RWPE2 (cell line): ENCODE results near the gene RTP2.

Experiments used
- ATAC-seq: fragments of 200-7000 bp; cut with Tn5 transposase; 3 replicates; pipeline ENCODE4 v1.9.1; 2021; ENCODE audit warnings: low read depth
- DNase-seq: peaks from one replicate; pipeline ENCODE4 v3.0.0-alpha.2; 2020; ENCODE audit warnings: low spot score
- H3K27ac ChIP-seq: fragments of 450-650 bp; 2 replicates; pipeline ENCODE4 v1.5.1; 2017; ENCODE audit warnings: mild to moderate bottlenecking; ENCODE audit not compliant: poor library complexity, severe bottlenecking
- H3K27me3 ChIP-seq: fragments of 250-450 bp; sonication (Bioruptor Pico); 2 replicates; pipeline ENCODE4 v1.5.1; 2021; ENCODE audit warnings: mild to moderate bottlenecking, moderate library complexity; ENCODE audit not compliant: insufficient read depth, poor library complexity, severe bottlenecking
- H3K36me3 ChIP-seq: fragments of 250-450 bp; sonication (Bioruptor Pico); 2 replicates; pipeline ENCODE4 v1.5.1; 2020; ENCODE audit warnings: low read depth, mild to moderate bottlenecking, moderate library complexity
- H3K4me1 ChIP-seq: fragments of 250-450 bp; sonication (Bioruptor Pico); 2 replicates; pipeline ENCODE4 v1.5.1; 2021; ENCODE audit warnings: mild to moderate bottlenecking, moderate library complexity; ENCODE audit not compliant: insufficient read depth, poor library complexity, severe bottlenecking
- H3K4me3 ChIP-seq: fragments of 250-450 bp; sonication (Bioruptor Pico); 2 replicates; pipeline ENCODE4 v1.5.1; 2021; ENCODE audit warnings: mild to moderate bottlenecking, moderate library complexity; ENCODE audit not compliant: severe bottlenecking
- H3K9me3 ChIP-seq: fragments of 250-450 bp; sonication (Bioruptor Pico); 2 replicates; pipeline ENCODE4 v1.5.1; 2021; ENCODE audit warnings: mild to moderate bottlenecking, moderate library complexity; ENCODE audit not compliant: severe bottlenecking
- CTCF ChIP-seq: fragments of 450-650 bp; IDR thresholded peaks from one replicate; pipeline ENCODE4 v1.5.1; 2017; ENCODE audit warnings: mild to moderate bottlenecking, moderate library complexity; ENCODE audit not compliant: poor library complexity, severe bottlenecking

RTP2 gene

GRCh38 chr3:187714404-187714979, 12.1 kb upstream of the RTP2 start:
- Histone ChIP-seq H3K9me3 (no peaks in the 10 kb centered on the region), H3K27ac (no peak overlapping the region), H3K27me3 (no peaks in the 10 kb centered on the region), H3K4me1 (no peaks in the 10 kb centered on the region), H3K36me3 (no peaks in the 10 kb centered on the region), H3K4me3 (no peak overlapping the region)
- ATAC-seq, result peak; percentile 82
- peak; percentile 94 for TF ChIP-seq CTCF
- no peak for DNase-seq

- peak; percentile 68 for ATAC-seq
- no peak overlapping the region for H3K27ac ChIP-seq
These were observed 11.1 kb upstream of the RTP2 start for GRCh38 chr3:187713504-187713903.

GRCh38 chr3:187709155-187709554, 6.8 kb upstream of the RTP2 start:
- Histone ChIP-seq H3K4me3 (no peak overlapping the region), H3K27ac (no peak overlapping the region), H3K4me1 (no peaks in the 10 kb centered on the region), H3K36me3 (no peaks in the 10 kb centered on the region), H3K27me3 (no peaks in the 10 kb centered on the region), H3K9me3 (no peaks in the 10 kb centered on the region)
- DNase-seq (no peak), ATAC-seq (no peak)
- TF ChIP-seq CTCF, result peak; percentile 25

More at GRCh38 chr3:187713504-187713903, 11.1 kb upstream of the RTP2 start:
- Histone ChIP-seq H3K4me3 (no peak overlapping the region), H3K4me1 (no peaks in the 10 kb centered on the region), H3K27me3 (no peaks in the 10 kb centered on the region), H3K9me3 (no peaks in the 10 kb centered on the region), H3K36me3 (no peaks in the 10 kb centered on the region)
- DNase-seq, result no peak
- TF ChIP-seq CTCF, result no peak

- H3K27ac ChIP-seq, result no peak overlapping the region
- no peaks in the 10 kb centered on the region for H3K27me3 ChIP-seq
- no peak for TF ChIP-seq CTCF
- ATAC-seq (no peak), DNase-seq (no peak)
- no peaks in the 10 kb centered on the region for H3K4me1 ChIP-seq
- H3K9me3 ChIP-seq, result no peaks in the 10 kb centered on the region
- H3K4me3 ChIP-seq, result no peak overlapping the region
- no peaks in the 10 kb centered on the region for H3K36me3 ChIP-seq
These were observed 6.3 kb upstream of the RTP2 start for GRCh38 chr3:187708696-187709095.

GRCh38 chr3:187706971-187707370, 4.6 kb upstream of the RTP2 start:
- no peaks in the 10 kb centered on the region for H3K4me1 ChIP-seq

More at GRCh38 chr3:187706971-187707370, 4.6 kb upstream of the RTP2 start:
- no peak for TF ChIP-seq CTCF
- Histone ChIP-seq H3K36me3 (no peaks in the 10 kb centered on the region), H3K27me3 (no peaks in the 10 kb centered on the region), H3K27ac (no peak overlapping the region), H3K4me3 (no peak overlapping the region), H3K9me3 (no peaks in the 10 kb centered on the region)
- DNase-seq, result no peak
- no peak for ATAC-seq
